HG03442 (cell line): ENCODE data around the gene PMP22.
"Not testable (repeated sequence)": the region's sequence is repeated elsewhere in the genome, so short reads cannot be mapped to it uniquely, and the experiment has no call there.

ENCODE experiments used
- ATAC-seq: cut with Tn5 transposase; IDR thresholded peaks from one replicate; pipeline ENCODE4 v1.9.1; 2021; ENCODE audit warnings: mild to moderate bottlenecking, moderate library complexity; ENCODE audit not compliant: unreplicated experiment

Gene PMP22

DNA sequence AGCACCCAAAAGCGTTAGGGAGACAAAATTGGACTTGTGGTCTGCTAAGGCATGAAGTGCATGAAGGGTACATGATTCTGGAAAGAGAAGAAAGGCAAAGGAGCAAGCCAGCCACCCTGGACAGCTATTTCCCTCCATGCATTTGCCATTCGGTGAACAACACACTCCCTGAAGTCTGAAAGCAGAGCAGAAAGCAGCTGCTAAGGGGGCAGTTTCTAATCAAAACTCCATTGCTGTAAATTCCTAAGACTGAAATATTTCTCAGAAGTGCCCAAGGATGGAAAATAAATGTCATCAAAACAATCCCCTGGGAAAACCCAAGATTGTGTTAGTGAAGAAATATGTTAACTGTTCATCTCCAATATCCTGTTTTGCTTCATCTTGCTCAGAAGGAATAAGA, 44.3 kb downstream of the PMP22 start:
- ATAC-seq: no peak

DNA sequence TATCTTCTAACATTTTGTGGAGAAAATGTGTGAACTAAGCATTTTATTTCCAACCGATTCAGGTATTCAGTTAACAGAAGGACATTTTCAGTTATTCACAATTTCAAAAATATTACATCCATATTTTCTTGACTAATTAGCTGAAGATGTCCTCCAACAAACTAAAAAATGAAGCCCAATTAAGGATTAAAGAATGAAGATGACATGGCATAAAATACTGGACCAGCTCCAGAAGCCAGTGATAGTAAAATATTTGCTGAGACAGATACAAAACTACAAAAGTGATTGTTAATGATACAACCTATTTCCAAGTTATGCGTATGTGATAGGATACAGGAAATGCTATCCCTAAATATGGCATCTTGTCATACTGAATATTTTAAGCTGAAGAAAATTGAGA, 48.6 kb downstream of the PMP22 start:
- no peak for ATAC-seq

DNA sequence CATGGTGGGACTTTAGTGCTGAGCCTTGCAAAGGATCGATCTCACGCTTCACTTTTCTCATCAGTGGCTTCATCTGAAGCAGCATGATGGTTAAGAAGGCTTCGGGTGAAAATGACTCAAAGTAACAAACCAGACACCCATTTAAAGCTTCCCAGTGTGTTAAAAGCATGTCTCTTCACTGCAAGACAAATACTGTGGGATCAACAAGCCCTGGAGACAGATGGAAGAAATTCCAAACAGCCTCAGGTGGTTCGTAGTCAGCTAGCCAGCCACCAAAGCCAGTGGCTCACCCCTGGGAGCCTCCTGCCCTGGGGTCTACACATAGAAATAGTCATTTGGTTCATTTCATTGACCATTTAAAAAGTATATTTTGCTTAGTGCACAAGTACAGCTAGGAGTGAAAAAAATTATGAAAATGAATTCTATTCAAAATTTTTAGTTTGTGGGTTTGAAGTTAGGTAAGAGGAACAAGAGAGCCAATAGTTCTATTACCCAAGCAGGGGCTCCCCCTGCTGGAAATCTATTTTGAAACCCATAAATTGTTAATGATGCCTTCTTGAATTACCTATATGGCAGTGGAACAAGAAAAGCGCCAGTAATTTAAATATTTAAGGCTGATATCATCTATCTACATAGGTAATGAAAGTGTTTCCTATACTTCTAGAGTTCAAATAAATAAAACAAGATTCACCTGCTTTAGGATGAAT, 51.6 kb downstream of the PMP22 start:
- no peak for ATAC-seq

DNA sequence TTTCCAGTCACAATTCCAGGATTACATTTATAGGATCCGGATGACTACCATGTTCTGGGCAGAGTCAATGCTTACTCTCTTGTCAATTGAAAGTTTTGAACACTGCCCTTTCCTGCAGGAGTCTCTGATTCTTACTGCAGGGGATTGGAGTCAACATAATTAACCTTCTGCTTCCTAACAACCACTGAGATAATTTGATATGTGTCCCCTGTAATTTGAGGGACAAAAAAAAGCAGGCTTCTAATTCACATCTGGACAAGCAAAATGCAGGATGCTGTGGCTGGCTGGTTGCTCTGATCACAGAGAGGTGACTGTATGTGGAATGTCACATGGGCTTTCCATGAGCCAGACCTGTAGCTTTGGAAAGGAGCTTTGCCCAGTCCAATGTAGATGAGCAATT, 54.9 kb downstream of the PMP22 start:
- no peak for ATAC-seq

DNA sequence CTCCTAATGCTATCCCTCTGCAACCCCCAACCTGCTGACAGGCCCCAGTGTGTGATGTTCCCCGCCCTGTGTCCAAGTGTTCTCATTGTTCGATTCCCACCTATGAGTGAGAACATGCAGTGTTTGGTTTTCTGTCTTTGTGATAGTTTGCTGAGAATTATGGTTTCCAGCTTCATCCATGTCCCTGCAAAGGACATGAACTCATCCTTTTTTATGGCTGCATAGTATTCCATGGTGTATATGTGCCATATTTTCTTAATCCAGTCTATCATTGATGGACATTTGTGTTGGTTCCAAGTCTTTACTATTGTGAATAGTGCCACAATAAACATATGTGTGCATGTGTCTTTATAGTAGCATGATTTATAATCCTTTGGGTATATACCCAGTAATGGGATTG, 62.1 kb downstream of the PMP22 start:
- not testable (repeated sequence) for ATAC-seq

DNA sequence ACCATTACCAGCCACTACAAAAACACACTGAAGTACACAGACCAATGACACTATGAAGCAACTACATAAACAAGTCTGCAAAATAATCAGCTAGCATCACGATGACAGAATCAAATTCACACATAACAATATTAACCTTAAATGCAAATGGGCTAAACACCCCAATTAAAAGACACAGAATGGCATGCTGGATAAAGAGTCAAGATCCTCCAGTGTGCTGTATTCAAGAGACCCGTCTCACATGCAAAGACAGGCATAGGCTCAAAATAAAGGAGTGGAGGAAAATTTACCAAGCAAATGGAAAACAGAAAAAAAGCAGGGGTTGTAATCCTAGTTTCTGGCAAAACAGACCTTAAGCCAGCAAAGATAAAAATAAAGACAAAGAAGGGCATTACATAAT, 64.6 kb downstream of the PMP22 start:
- not testable (repeated sequence) for ATAC-seq

DNA sequence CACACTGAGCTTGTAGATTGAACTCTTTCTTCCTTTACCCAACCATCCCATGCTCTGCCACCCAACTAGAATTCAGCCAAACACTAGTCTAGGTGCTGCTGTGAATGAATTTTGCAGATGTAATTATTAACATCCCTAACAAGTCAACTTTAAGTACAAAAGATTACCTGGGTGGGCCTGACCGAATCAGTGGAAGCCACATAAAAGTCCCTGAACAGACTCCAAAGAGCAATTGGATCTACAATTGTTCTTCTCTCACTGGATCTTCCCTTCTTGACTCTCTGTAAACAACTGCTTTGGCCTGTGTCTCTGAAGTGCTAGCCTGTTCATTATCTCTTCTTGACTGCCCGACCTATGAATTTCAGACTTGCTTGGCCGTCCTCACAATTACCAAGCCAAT, 67.9 kb downstream of the PMP22 start:
- ATAC-seq: no peak

DNA sequence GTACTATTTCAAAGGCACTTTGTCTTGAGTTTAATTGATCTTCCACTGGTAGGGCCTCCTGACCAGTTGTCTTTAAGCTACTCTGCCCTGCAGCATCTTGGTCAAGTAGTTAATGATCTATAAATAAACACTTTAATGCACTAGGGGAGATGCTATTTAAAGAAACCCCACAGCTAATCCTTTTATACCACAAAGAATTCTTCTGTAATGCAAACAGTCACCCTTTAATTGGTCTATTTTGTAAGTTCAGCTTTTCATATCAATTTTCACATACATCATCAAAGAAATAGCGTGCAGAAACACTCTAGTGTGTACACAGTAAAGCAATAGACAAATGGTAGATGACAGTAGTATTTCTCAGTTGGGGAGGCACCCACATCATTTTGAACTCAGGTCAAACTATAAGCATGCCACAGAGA, 70.3 kb downstream of the PMP22 start:
- no peak for ATAC-seq

DNA sequence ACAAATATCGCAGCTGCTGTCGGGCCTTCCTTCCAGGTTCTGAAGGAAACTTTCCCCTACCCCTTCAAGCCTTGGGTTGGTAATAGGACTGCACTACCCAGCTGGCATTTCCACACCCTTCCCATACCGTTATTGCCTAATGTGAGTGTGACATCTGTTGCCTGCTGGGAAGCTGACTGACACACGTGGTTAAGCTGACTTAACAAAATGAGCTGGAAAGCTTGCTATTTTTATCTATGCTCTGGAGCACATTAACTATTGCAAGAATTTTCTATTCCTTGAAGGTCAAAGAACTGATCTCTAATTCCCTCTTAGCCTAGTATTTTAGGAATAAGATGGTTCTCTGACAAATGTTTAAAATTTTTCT, 79.5 kb downstream of the PMP22 start:
- ATAC-seq: no peak

DNA sequence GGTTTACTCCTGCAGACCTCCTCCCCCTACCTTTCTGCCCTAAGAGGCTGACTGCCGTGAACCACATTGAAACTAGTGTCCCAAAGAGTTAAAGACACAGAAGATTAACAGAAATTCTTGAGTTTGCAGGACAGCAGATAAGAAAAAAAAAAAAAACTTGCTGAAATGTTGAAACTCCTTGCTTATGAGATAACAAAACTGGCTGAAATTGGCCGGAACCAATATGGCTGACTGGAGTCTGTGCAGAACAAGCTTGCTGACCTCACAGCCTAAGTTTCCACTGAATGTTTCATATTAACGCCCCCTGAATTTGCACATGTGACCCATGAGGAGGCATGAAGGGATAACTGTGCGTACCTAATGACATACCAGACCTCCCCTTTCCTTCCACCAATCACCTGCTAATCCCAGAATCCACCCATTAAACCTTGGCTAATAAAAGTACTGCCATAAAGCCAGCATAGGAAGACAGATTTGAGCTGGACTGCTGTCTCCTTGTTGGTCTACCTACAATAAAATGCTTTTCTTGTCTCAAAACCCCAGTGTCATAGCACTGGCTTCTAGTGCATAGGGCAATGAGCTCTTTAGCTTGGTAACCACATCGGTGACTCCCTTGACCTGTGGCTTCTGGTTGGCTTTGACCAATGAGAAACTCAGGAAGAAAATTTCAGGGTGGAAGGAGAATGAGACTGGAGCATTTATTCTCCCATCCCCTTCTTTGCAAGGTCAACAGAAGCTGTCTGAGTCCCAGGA, 80.1 kb downstream of the PMP22 start:
- no peak for ATAC-seq

DNA sequence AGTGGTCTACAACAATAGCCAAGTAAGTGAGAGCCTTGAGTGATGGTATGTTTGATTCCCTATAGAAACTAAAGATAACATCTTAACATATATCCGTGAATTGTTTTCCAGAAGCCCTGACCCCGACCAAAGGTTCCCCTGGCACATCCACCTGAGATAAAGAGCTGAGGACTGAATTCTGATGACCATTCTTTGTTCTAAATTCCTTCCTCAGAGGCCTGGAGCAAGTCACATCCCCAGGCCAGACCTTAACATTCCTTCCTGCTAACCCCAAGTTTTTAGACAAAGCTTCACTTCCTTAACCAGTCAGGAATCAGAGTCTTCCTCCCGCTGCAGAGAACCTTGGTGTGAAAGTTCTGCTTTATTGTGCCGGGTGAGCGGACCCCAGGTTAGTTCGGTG, 83.3 kb downstream of the PMP22 start:
- ATAC-seq: no peak

DNA sequence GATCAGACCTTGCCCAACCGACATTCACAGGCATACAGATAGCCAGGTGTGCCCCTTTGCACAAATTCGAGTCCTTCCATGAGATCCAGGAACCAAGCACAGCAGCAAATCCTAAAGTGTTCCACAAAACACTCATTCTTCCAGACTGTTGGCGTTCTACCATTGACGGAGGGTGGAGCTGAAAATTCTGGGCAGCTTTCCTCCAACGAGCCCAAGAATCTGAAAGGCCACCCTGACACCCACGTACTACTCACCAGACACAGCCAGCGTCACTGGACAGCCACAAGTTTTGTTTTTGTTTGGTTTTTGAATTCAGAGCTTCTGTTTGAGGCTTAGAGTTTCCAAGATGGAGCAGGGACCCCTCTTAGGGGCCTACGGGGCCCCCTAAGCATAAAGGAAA, 83.8 kb downstream of the PMP22 start:
- no peak for ATAC-seq

DNA sequence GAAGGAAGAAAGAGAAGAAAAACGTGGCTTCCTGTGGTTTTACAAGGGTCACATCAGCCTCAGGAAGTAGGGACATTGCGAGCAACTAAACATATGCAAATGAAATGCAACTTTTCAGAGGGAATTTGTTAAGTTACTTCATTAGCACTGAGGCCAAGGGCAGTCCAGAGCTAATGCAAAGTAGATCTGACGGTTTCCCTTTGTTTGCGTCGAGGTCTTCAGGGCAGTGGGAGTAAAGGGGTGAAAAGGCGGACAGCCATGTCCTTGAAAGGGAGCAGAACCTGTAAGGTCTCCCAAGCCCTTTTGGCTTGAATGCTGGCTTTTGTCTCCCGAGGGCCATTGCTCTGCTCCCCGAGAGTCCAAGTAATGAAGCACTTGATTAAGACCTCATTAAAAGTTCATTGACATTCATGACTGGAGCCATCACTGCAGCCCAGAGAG, 85.0 kb downstream of the PMP22 start:
- ATAC-seq: no peak
